ENCODE data around the gene SPEN.
"Not testable (repeated sequence)": the region's sequence is repeated elsewhere in the genome, so short reads cannot be mapped to it uniquely, and the experiment has no call there.

Gene SPEN

DNA sequence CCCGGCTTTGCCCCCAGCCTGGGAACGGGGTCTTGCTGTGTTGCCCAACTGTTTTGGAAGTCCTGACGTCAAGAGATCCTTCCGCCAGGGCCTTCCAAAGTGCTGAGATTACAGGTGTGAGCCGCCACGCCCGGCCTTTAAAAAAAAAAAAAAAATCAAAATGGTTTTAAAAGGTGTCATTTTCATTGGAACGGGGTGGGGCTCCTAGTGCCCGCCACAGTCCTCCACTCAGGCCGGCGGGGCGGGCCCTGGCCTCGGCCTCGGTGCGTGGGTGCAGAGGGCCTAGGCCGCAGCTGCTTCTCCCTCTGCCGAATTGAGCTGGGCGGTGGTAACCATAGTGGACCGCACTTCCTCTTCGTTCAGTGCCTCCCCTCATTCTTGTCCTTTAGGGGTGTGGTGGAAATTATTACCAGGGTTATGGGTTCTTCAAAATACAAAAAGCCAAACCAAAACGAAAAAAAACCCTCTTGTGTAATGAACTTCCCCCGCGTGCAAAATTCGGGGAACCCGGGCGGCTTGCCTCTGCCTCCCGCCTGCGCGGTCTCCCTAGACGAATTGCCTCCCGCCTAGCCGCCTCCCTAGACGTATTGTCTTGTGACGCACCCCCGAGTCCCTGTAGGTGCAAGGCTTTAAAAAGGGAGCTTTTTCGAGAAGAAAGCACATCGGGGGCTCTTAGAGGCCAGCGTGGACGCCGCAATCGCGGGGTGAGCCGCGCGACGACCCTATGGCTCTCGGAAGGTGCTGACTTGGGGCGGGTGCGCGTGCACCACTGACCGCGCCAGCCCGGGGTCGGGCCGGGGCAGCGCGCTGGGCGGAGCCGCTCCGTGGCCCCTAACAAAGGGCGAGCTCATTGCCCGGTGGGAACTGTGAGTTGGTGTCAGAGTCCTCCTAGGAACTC lies 10.5 kb upstream of the SPEN start:
- DNase-seq (ENCODE audit: low read depth in 1 of 2, low spot score in 1 of 2), result no peak
- no peak for TF ChIP-seq JUND (IDR thresholded peaks at IDR 0.05; ENCODE audit: low read depth)
- in situ Hi-C loops (cut with HindIII; ENCODE audit: low pct_unique_long_range_greater_than_20kb, low sequenced_read_pairs), result no loop called here

DNA sequence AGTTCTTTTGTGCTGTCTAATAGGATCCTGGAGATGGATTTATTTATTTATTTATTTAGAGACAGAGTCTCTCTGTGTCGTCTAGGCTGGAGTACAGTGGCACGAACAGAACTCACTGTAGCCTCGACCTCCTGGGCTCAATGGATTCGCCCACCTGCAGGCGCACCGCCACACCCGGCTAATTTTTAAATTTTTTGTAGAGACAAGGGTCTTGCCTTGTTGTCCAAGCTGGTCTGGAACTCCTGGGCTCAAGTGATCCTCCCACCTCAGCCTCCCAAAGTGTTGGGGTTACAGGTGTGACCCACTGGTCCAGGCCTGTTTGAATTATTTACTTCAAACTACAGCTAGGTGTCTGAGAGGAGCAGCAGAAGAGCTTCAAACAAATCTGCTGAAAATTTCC lies 9.6 kb upstream of the SPEN start:
- DNase-seq (ENCODE audit: low read depth in 1 of 2, low spot score in 1 of 2), result no peak
- no peak for TF ChIP-seq JUND (IDR thresholded peaks at IDR 0.05; ENCODE audit: low read depth)
- in situ Hi-C loops (cut with HindIII; ENCODE audit: low pct_unique_long_range_greater_than_20kb, low sequenced_read_pairs), result no loop called here

DNA sequence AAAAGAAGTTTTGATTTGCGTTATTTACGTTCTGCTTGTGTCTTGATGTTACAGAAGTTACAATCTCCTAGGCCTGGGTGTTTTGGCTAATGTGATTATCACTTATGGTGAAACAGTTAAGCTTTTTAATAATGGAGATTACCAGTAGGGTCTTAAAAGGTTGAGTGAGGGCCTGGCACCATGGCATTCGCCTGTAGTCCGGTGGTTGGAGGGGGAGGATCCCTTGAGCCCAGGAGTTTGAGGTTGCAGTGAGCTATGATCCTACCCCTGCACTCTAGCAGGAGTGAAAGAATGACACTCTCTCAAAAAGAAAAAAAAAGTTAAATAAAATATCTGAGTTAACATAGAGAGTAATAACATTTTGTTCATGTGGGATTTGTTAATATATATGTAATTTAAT lies 8.8 kb upstream of the SPEN start:
- in situ Hi-C loops (cut with HindIII; ENCODE audit: low pct_unique_long_range_greater_than_20kb, low sequenced_read_pairs), result no loop called here
- TF ChIP-seq JUND (IDR thresholded peaks at IDR 0.05; ENCODE audit: low read depth), result no peak
- no peak for DNase-seq (ENCODE audit: low read depth in 1 of 2, low spot score in 1 of 2)

DNA sequence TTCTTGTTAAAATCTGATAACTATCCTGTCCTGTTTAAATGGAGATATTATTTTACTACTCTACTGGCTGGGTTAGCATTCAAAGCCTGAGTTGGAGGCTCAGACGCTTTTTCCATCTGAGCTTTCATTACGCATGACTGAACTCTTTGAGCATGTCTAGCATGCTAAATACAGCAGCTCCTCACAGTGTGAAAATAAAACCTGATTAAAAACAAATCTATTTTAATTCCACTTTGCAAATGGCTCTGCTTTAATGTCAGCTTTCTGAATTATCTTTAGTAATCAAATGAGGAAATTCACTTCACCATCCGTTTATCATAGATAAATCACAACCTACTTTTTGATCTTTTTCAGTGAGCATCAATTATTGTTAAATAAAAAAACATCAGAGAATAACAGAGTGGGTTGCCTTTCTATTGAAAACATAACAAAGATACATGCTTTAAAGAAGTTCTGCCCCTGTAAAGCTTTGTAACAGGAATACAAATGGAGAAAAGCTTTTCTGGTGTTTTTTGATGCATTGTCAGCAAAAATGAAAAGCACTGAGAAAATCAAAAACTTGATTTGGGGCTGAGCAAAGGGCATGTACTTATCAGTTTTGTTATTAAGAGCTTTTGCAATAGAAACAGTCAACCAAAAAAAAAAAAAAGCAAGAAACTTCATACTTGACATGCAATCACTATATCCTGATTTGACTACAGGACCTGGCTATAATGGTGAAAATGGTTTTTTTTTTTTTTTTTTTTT lies 3.5 kb upstream of the SPEN start:
- DNase-seq (ENCODE audit: low read depth in 1 of 2, low spot score in 1 of 2), result peak in 1 of 2 experiments; percentile 6
- in situ Hi-C loops (cut with HindIII; ENCODE audit: low pct_unique_long_range_greater_than_20kb, low sequenced_read_pairs), result no loop called here

DNA sequence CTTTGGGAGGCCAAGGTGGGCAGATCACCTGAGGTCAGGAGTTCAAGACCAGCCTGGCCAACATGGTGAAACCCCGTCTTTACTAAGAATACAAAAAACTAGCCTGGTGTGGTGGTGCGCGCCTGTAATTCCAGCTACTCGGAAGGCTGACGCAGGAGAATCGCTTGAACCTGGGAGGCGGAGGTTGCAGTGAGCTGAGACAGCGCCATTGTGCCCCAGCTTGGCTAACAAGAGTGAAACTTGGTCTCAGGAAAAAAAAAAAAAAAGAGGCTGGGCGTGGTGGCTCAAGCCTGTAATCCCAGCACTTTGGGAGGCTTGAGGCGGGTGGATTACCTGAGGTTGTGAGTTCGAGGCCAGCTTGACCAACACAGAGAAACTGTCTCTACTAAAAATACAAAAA lies 1.5 kb upstream of the SPEN start:
- in situ Hi-C loops (cut with HindIII; ENCODE audit: low pct_unique_long_range_greater_than_20kb, low sequenced_read_pairs); DNase-seq (ENCODE audit: low read depth in 1 of 2, low spot score in 1 of 2): not testable (repeated sequence)

More for the DNA sequence above, 3.5 kb upstream of the SPEN start:
- TF ChIP-seq JUND (IDR thresholded peaks at IDR 0.05; ENCODE audit: low read depth), result no peak

DNA sequence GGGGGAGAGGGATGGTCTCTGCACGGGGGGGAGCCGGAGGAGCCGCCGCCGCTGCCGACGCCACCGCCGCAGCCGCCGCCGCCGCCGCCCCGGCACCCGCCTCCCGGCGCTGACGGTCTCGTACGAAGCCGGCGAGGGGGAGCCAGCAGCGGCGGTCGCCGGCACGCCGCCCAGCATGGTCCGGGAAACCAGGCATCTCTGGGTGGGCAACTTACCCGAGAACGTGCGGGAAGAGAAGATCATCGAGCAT lies 311 bp downstream of the SPEN start:
- in situ Hi-C loops (cut with HindIII; ENCODE audit: low pct_unique_long_range_greater_than_20kb, low sequenced_read_pairs), result no loop called here
- no peak for TF ChIP-seq JUND (IDR thresholded peaks at IDR 0.05; ENCODE audit: low read depth)
- DNase-seq (ENCODE audit: low read depth in 1 of 2, low spot score in 1 of 2), result no peak

DNA sequence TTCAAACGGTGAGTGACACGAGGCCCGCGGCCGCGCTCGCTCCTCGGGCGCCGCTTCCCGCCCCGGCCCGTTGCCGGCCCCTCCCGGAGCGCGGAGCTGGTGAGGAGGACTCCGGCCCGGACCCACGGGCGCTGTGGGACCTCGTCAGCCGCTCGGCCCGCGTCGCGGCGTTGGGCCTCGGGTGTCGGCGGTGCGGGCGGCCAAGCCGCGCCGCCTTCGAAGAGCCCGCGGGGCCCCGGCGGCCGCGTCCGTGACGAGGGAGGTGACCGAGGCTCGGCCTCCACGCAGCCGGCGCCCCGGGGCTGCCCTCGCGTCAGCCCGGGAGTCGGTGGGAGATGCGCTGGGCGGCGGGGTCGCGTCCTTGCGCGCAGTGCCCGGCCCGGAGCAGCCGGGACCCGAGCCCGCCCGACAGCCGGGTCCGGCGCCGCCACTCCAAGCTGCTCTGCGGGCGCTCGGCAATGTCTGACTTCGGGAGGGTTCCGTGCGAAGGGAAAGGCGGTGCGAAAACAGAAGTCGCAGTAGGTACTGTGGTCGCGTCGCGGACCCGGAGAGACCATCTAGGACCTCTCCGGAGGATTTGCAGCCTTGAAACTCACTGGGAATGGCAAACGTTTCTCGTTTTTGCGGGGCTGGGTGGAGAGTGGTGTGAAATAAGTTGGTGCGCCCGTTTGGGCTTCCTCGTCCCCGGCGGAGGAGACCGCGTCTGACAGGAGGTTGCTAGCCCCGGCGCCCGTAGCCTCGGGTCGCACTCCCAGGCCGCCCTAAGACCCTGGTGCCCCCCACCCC lies 829 bp downstream of the SPEN start:
- no peak for TF ChIP-seq JUND (IDR thresholded peaks at IDR 0.05; ENCODE audit: low read depth)
- DNase-seq (ENCODE audit: low read depth in 1 of 2, low spot score in 1 of 2), result peak in 1 of 2 experiments; percentile 11
- in situ Hi-C loops (cut with HindIII; ENCODE audit: low pct_unique_long_range_greater_than_20kb, low sequenced_read_pairs), result no loop called here

DNA sequence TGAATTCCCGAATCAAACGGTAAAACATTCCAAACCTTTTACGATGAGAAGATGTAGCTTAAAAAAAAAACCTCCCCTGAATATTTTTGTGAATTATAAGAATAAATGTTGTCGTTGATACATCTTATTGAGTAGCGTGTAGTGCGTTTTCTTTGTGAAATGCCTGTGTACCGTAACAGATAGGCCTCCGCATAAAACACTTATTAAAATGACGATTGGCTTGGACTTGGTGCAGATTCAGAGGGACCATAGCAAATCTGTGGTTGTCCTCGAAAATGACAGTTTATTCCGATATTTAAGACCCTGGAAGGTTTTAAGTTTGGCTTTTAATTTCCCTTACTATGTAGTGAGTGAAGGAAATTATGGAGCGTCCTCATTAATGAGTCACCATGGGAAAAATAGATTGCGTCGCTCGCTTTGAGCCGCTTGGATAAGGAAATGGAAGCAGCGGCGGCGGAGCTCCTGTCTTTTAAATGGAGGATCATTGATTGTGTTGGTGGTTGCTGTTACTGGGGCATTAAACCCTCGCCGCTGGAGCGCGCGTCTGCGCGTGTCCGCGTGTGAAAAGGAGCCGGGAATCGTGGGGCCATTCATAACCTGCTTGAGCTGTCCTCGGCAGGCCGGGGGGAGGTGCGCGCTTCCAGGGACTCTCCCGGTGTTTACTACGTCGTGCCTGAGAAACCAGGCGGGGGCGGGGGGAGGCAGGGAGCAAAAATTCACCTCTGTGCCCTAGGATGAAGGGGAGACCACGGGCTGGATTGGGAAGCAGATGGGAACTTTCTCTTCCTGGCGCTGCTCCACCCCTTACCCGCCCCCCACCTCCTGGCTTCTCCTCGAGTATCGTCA lies 1.6 kb downstream of the SPEN start:
- no peak for TF ChIP-seq JUND (IDR thresholded peaks at IDR 0.05; ENCODE audit: low read depth)
- in situ Hi-C loops (cut with HindIII; ENCODE audit: low pct_unique_long_range_greater_than_20kb, low sequenced_read_pairs), result no loop called here
- DNase-seq (ENCODE audit: low read depth in 1 of 2, low spot score in 1 of 2), result peak in 1 of 2 experiments; percentile 90

DNA sequence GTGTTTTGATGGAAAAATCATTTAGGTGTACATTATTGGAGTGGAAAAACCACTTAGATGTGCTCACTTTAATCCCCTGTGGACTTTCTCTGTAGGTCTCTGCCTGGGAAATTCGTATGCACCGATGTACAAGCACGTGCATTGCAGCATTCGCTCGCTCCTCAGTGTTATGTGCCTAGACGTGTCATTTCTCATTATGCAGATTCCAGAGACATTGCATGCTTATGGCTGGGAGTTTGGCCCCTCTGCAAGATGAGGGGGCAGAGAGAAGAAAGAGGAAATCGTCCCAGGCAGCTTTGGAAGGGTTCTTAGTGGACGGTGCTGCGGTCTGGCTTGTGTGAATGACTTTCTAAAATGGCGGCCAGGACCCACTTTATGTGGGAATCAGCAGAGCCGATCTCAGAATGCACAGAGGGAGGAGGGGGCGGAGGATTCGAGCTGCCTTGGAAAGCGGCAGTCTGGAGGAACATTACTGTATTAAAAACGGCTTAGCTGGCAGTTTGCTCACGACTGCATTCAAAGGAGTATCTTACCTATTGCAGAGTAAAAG lies 2.3 kb downstream of the SPEN start:
- in situ Hi-C loops (cut with HindIII; ENCODE audit: low pct_unique_long_range_greater_than_20kb, low sequenced_read_pairs), result no loop called here
- DNase-seq (ENCODE audit: low read depth in 1 of 2, low spot score in 1 of 2), result peak in 1 of 2 experiments; percentile 68

DNA sequence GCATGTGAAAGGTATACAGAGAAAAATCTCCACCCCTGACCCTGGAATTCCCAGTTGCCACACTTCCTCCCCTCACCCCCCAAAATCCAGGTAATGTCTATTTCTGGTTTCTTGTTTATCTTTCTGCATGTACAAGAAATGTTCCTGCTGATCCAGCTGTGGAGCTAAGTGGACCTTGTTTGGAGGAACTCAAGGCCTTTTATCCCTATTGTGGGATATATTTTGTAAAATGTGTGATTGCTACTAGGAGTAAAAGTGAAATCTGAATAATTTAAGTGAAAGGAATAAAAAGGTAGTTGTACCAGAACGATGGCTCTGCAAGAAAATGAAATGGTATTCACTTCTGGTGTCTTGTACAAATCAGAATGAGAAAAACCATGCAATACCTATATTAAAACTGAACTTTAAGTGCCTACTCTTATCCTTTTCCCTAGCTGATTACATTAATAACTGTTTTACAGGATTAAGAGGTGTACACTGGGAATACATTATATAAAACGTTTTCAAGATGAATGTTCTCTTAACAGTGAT lies 3.0 kb downstream of the SPEN start:
- DNase-seq (ENCODE audit: low read depth in 1 of 2, low spot score in 1 of 2), result peak in 1 of 2 experiments; percentile 16
- TF ChIP-seq JUND (IDR thresholded peaks at IDR 0.05; ENCODE audit: low read depth), result no peak
- in situ Hi-C loops (cut with HindIII; ENCODE audit: low pct_unique_long_range_greater_than_20kb, low sequenced_read_pairs), result no loop called here

More for the DNA sequence above, 2.3 kb downstream of the SPEN start:
- TF ChIP-seq JUND (IDR thresholded peaks at IDR 0.05; ENCODE audit: low read depth), result no peak

DNA sequence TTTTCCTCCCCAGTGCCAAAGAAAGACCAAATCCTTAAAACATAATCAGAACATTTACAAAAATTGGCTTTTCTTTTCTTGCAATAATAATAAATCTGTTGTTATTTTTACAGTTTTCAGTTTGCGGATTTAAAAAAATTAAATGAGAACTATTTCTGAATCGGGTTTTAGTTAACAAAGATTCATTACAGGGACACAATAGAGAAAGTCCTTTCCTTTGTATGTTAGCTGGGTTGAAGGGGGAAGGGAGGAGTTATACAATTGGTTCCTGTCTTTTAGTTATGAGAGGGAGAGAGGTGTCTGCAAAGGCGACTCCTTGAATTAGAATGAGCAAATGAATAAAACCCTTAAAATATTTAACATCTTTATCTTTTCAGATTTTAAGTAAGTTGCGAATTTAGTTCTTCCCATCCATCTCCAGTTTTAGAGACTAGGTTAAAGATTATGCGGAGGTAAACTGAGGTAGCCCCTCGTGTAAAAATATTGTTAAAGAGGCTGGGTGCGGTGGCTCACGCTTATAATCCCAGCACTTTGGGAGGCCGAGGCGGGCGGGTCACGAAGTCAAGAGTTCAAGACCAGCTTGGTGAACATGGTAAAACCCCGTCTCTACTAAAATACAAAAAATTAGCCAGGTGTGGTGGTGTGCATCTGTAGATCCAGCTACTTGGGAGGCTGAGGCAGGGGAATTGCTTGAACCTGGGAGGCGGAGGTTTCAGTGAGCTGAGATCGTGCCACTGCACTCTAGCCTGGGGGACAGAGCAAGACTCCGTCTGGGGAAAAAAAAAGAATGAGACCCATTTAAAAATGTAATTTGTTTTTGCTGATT lies 3.9 kb downstream of the SPEN start:
- peak in 1 of 2 experiments; percentile 22 for DNase-seq (ENCODE audit: low read depth in 1 of 2, low spot score in 1 of 2)
- in situ Hi-C loops (cut with HindIII; ENCODE audit: low pct_unique_long_range_greater_than_20kb, low sequenced_read_pairs), result no loop called here
- TF ChIP-seq JUND (IDR thresholded peaks at IDR 0.05; ENCODE audit: low read depth), result no peak
